HG02610 (cell line): ENCODE measurements around the gene TOP3A.
"Not testable (repeated sequence)": the region's sequence is repeated elsewhere in the genome, so short reads cannot be mapped to it uniquely, and the experiment has no call there.

Source experiments
- ATAC-seq: cut with Tn5 transposase; IDR thresholded peaks from one replicate; pipeline ENCODE4 v1.9.1; 2021; ENCODE audit warnings: mild to moderate bottlenecking, moderate library complexity; ENCODE audit not compliant: unreplicated experiment

TOP3A gene

DNA sequence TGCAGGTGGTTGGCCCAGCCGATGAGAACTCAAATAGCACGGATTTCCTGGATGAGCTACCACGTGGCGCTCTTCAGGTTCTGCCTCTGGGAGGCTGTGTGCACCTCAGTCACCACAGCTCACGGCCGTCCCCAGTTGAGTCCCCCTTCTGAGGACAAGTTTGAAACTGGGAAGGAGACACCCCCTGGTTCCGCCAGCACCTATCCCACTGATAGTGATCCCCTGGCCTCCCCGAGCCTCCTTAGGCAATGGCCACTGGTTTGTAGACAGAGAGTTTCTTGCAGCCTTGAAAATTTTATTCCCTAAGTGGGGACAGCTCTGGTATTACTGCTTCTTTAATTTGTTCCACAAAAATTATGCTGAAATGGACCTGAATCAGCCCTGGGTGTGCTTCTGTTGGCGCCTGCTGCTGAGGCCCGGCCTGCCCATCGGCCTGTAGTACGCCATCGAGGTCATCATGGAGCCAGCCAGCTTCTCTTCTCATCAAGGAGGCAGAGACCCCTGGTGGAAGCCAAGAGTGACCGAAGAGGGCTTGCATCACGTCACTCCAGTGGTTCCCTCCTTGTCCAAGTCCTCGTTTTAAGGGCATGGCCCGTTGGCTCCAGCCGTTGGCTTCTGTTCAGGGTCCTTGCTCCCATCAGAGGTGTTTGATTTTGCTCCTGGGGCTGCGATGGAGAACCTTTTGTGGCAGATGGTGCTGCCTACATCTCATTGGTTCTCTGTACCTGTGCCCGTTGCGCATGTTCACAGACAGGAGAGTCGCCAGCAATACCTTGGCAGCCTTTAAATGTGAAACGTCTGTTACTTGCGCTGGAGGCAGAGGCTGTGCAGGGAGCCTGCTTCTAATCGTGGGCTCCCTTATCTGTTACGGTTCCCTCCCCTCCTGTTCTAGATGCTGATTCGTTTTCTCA, 9.6 kb upstream of the TOP3A start:
- ATAC-seq, result no peak

DNA sequence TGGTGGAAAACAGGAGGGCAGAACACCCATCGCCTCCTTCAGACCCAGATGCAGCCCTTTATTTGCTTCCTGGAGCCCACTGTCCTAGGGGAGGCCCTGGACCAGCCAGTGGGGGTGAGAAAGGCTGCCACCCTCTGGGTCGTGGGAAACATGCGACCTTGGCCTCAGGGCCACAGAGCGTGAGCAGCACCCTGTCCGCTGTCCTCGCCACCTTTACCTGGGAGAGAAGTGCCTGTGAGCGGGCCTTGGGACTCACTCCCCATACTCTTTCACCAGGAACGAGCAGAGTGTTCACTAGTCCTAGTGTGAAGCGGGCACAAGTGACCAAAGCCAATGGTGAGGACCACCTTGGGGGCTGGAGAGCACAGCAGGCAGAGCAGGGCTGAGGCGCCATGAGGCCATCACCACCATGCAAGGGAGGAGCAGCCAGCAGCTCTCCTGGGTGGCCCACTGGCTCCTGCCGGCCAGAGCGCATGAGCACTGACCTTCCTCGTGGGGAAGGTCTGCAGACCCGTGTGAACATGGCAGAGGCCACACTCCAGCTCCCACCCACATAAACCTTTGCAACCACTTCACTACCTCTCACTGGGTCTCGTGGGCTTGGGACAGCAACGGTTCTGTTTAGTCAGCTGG, 8.8 kb upstream of the TOP3A start:
- no peak for ATAC-seq

DNA sequence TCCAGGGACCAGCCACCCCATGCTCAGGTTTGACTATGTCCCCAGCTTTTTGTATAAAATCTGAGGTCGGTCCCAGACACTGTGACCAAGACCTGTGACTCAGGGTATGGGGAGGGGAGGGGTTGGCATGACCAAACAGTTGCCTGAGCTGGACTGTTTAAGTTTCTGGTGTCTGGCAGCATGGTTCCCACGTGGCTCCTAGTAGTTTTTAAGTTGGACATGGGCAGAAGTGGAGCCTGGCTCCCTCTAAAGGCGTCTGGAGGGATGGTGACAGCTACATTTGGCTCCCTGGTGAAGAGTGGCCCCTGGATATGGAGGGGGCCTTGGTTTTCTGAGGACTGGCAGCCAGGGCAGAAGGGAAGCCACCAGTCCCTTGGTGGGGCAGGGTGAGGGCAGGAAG, 8.2 kb upstream of the TOP3A start:
- no peak for ATAC-seq

DNA sequence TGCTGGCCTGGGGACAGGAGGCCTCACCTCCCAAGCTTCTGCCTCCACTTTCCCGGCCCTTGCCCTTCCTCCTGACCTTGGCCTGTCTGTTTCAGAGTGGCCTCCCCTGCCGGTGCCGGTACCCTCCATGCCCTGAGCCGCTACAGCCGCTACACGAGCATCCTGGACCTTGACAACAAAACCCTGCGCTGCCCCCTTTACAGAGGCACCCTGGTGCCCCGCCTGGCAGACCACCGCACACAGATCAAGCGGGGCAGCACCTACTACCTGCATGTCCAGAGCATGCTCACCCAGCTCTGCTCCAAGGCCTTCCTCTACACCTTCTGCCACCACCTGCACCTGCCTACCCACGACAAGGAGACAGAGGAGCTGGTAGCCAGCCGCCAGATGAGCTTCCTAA, 7.7 kb upstream of the TOP3A start:
- no peak for ATAC-seq

DNA sequence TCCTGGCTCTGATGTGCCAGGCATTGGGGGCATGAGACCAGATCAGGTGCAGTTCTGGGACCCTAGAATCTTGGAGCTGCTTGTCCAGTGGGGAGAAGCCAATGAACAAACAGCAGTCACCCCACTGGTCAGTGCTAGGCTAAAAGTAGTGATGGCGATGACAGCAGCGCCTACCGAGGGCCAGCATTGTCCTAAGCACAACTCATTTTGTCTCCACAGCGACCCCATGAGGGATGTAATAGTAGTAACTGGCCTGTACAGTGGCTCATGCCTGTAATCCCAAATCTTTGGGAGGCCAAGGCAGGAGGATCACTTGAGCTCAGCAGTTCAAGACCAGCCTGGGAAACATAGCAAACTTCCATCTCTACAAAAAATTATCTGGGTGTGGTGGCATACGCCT, 6.5 kb upstream of the TOP3A start:
- no peak for ATAC-seq

DNA sequence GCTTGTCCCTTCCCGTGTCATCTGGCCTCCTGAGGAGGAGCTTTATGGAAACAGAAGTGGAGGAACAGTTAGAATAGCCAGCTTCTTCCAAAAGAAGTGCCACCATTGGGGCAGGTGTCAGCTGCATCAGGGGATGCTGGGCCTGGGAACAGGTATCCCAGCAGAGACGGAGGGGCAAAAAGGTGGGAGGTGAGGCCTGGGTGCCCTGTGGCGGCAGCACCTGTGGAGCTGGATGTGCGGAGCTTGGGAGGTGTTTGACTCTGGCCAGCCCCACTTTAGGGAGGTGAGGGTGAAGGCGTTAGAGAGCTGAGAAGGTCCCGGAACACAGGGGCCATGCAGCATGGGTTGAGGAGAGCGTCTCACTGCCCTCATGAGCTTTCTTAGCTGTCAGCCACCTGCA, 5.5 kb upstream of the TOP3A start:
- no peak for ATAC-seq

DNA sequence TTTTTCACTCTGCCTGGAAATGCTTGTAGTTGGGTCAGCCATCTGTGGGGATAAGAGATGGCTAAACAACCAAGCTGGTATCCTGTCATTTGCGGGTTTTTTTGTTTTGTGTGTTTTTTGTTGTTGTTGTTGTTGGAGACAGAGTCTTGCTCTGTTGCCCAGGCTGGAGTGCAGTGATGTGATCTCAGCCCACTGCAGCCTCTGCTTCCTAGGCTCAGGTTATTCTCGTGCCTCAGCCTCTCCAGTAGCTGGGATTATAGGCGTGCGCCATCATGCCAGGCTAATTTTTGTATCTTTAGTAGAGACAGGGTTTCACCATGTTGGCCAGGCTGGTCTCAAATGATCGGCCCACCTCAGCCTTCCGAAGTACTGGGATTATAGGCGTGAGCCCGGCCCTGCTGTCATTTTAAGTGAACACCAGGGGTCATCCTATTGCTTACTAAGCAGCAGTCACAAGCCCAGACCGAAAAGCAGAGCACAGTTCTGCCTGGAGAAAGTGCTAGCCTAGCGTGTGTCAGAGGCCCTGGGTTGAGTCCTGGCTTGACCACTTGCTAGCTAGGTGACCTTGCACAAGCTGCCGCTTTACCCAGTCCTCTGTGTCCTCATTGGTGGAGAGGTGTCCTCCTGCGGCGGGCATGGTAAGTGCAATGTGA, 4.9 kb upstream of the TOP3A start:
- no peak for ATAC-seq

DNA sequence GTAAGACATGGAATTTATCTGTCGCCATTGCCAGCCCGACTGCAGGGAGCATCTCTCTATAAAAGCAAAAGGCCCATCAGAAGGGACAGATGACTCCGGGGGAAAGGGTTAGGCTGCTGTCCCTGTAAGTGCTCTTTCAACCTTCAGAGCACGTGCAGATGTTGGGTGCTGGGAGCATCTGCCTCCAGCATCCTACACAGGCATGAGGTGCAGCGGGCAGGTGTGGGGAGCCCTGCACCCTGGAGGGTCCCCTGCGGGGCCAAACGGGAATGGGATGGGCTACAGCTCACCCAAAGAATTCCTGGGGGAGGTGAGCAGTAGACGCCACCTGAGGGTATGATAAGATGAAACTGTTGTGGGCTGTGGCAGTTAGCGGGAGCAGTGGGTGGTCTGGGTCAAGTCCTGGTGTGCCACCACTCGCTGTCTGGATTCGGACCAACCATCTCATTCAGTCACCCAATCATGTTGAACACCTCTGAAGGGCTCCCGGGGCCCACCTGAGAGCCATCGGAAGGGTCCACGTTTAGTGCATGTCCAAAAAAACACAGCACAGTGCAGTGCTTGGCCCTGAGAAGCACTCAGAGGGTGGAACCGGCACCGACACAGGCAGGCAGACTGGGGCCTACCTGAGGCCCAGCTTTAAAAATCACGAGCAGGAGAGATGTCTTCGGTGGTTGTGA, 4.1 kb upstream of the TOP3A start:
- no peak for ATAC-seq

DNA sequence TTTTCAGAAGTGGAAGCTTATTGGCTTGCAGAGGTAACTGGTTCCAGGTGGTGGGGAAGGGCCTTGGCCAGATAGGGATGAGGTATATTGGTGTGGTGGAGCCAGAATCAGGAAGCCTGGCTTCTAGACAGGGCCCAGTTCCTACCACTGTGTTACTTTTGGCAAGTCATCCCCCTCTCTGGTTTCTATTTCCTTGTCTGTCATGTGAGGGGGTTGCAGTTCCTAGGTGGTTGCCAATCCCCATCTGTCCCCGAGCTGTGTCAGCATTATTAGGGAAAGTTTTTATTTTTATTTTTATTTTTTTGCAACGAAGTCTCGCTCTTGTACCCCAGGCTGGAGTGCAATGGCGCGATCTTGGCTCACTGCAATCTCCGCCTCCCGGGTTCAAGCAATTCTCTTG, 3.3 kb upstream of the TOP3A start:
- ATAC-seq, result no peak

DNA sequence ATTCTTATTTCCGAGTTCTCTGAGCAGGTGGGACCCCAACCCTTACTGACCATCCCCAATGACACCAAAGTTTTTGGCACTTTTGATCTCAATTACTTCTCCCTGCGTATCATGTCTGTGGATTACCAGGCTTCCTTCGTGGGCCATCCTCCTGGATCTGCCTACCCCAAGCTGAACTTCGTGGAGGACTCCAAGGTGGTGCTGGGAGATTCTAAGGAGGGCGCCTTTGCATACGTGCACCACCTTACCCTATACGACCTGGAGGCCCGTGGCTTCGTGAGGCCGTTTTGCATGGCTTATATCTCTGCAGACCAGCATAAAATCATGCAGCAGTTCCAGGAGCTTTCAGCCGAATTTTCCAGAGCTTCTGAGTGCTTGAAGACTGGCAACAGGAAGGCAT, 1.2 kb upstream of the TOP3A start:
- ATAC-seq, result no peak

DNA sequence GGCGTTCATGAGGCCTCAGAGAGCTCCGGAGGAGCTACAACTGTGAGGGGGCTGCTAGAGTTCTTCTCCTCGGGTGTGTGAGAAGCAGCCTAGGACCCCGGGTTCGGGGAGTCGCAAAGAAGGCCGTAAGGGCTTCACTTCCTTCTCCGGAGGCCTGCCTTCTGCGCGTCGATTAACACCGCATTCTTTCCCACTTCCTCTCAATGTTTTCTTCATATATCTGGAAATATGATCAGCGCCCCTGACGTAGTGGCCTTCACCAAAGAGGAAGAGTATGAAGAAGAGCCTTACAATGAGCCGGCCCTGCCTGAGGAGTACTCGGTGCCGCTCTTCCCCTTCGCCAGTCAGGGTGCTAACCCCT, 748 bp upstream of the TOP3A start:
- no peak for ATAC-seq

DNA sequence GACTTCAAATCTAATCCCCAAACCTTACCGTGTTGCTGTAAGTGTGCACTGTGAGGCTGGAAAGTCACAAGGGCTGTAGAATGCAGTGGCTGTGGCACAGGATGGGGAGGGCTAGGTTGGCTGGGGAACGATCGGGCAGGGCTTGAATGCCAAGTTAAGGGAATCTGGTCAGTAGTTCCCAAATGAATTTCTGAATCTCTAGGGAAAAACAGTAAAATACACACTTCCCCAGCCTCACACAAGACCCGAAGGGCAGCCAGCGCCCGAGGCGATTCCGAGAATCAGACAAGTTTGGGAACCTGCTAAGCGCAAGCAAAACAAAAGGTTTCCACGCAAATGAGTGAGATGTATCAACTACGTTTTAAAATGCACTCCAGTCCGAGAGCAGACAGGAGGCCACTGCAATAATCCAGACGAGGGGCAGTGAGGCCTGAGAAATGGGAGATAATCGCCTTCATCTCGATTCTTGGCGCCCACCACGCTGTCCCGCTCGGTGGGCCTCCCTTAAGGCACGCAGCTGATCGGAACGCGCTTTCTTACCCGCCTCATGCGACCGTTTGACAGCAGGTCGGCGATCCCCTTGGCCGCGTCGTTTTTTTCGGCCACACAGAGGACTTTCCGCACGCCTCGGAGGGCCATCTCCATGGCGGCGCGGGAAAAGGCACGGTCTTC, 599 bp downstream of the TOP3A start:
- peak; percentile 9 for ATAC-seq

DNA sequence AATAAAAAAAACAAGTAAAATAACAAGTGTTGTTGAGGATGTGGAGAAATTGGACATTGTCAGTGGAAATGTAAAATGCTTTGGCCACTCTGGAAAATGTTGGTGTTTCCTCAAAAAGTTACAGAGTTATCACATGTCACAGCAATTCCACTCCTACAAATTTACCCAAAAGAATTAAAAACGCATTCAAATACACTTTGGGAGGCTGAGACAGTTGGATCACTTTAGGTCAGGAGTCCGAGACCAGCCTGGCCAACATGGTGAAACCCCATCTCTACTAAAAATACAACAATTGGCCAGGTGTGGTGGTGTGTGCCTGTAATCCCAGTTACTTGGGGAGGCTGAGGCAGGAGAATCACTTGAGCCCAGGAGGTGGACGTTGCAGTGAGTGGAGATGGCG, 5.6 kb downstream of the TOP3A start:
- ATAC-seq, result no peak

DNA sequence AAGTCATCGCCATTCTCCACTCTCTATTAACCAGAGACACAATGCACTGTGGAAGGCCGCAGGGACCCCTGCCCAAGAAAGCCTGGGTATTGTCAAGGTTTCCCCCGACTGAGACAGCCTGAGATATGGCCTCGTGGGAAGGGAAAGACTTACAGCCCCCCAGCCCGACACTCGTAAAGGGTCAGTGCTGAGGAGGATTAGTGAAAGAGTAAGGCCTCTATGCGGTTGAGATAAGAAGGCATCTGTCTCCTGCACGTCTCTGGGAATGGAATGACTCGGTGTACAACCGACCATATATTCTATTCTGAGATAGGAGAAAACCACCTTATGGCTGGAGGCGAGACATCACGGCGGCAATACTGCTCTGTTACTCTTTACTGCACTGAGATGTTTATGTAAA, 11.6 kb downstream of the TOP3A start:
- not testable (repeated sequence) for ATAC-seq

DNA sequence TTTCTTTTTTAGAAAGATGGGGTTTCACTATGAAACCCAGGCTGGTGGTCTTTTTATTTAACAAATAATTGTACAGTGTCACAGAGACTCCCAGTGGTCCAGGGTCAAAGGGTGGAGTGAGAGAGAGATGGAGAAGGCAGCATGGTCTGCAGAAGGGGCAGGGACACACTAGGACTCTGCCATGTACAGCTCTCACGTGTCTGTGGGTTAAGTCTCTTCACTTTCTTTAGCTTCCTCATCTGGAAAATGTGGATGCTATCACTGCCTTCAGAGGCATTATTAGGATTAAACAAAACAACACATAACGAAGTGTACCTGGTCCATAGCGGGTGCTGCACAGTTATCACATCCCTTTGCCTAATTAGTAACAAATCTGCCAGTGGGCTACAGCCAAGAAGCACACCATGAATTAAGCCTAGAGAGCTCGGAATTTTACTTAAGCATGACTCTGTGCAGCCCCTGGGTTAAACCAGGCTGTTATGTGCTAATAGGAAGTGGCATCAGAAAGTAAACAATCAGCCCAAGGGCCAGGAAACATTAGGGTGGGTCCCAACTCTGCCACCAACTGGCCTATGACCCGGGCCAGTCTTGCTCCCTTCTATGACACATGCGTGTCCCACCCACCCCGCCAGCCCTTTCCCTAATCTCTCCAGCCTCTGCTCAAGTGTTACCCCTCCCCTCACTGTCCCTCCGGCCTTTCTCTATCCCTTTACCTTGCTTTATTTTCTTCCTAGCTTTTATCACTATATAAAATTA, 13.9 kb downstream of the TOP3A start:
- ATAC-seq, result no peak

DNA sequence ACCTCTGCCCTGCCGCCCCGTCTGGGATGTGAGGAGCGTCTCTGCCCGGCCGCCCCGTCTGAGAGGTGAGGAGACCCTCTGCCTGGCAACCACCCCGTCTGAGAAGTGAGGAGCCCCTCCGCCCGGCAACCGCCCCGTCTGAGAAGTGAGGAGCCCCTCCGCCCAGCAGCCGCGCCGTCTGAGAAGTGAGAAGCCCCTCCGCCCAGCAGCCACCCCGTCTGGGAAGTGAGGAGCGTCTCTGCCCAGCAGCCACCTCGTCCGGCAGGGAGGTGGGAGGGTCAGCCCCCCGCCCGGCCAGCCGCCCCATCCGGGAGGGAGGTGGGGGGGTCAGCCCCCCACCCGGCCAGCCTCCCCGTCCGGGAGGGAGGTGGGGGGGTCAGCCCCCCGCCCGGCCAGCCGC, 16.7 kb downstream of the TOP3A start:
- not testable (repeated sequence) for ATAC-seq

DNA sequence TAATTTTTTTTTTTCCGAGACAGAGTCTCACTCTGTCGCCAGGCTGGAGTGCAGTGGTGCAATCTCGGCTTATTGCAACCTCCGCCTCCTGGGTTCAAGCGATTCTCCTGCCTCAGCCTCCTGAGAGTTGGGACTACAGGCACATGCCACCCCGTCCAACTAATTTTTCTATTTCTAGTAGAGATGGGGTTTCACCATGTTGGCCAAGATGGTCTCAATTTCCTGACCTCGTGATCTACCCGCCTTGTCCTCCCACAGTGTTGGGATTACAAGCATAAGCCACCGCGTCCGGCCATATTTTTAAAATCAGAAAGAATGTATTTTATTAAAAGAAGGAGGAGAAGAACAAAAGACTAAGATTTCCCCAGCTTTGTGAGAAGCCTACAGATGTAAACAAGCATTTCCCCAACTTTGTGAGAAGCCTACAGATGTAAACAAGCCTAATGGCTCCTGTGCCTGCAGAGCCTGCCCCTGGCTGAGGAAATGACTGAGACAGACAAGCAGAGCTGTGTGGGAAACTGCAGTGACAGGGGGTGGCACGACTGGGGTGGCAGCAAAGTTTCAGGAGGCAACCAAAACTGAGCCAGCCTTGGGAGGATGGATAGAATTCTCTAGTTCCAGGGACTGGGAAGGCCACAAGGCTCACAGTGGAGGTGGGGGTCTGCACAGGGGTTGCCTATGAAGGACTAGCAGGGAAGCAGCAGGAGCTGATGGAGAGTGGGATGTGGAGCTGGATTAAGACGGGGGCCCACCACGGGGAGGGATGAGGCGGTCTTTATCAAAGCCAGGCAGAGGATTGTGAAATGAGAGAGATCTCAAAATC, 22.9 kb downstream of the TOP3A start:
- ATAC-seq, result no peak

DNA sequence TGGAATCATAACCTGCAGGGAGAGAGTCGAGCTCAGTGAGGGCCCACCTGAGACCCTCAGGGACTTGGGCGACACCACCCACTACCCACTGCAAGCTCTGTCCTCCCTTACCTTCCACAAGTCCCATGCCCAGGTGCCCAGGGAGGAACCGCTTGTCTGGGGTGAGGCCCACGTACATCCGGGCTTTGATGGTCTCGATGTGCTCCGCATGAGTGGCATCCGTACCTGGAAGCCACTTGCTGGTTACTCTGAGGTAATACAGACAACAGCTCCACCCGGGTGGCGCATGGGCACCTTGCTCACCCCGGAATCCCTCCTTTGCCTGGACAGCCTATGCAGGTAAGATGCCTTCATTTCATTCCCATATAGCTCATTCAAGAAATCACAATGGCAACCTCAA, 29.5 kb downstream of the TOP3A start:
- ATAC-seq, result no peak

DNA sequence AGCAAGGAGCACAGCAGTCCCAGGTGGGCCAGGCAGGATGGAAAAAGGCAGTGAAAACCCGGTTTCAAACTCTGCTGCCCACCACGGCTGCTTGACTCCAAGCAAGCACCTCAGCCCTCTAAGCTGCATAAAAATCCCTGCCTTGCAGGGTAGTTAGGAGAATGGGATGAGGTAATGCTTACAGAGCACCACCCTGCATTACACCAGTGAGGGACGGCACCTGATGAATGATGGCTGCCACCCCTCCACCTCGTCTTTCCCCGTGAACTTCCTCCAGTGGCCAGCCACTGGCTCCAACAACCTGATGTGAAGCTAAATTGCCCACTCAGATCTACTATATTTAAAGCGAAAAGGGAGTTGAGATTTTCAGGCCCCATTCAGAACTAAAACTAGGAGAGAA, 33.0 kb downstream of the TOP3A start:
- ATAC-seq, result no peak
